ENCODE results near the gene NCAM1.

GRCh38 chr11:113091481-113091780 lies 130.2 kb downstream of the NCAM1 start:
- TF ChIP-seq CTCF (tag by site-specific recombination; IDR thresholded peaks at IDR 0.05) = no peak
- no peak for TF ChIP-seq ZXDB (tag by site-specific recombination; IDR thresholded peaks at IDR 0.05)
- no peak for TF ChIP-seq ZBTB49 (tag by site-specific recombination; IDR thresholded peaks at IDR 0.05; ENCODE audit: low read depth)

All from HEK293 (cell line).